GM21529 (cell line): Measurements from ENCODE around the gene STIP1.
"Not testable (repeated sequence)": the region's sequence is repeated elsewhere in the genome, so short reads cannot be mapped to it uniquely, and the experiment has no call there.

Source experiments
- ATAC-seq: cut with Tn5 transposase; IDR thresholded peaks from one replicate; pipeline ENCODE4 v1.9.1; 2021; ENCODE audit not compliant: unreplicated experiment

The STIP1 gene

GRCh38 chr11:64157631-64158394 is 28.2 kb upstream of the STIP1 start:
- ATAC-seq, result no peak

- no peak for ATAC-seq
Observed at GRCh38 chr11:64161037-64161436, 24.9 kb upstream of the STIP1 start.

GRCh38 chr11:64162769-64163168 is 23.2 kb upstream of the STIP1 start:
- ATAC-seq, result not testable (repeated sequence)

GRCh38 chr11:64163951-64164350 is 22.0 kb upstream of the STIP1 start:
- ATAC-seq, result no peak

- ATAC-seq, result no peak
Observed at GRCh38 chr11:64164392-64165312, 21.3 kb upstream of the STIP1 start.

- peak; percentile 23 for ATAC-seq
Observed at GRCh38 chr11:64165481-64165841, 20.5 kb upstream of the STIP1 start.

GRCh38 chr11:64165842-64166635 is 19.9 kb upstream of the STIP1 start, which contains the start of gene MACROD1:
Gene MACROD1, minus strand, starts transcription at chr11:64166113. Its CDS starts 119 bp downstream, at chr11:64165994.
- peak; percentile 84 for ATAC-seq

- ATAC-seq, result no peak
Observed at GRCh38 chr11:64170419-64170818, 15.6 kb upstream of the STIP1 start.

GRCh38 chr11:64173616-64174355 is 12.2 kb upstream of the STIP1 start:
- ATAC-seq, result no peak

- no peak for ATAC-seq
Observed at GRCh38 chr11:64176751-64177150, 9.2 kb upstream of the STIP1 start.

GRCh38 chr11:64178203-64178602 is 7.8 kb upstream of the STIP1 start:
- no peak for ATAC-seq

- ATAC-seq, result no peak
Observed at GRCh38 chr11:64178951-64179639, 6.9 kb upstream of the STIP1 start.

GRCh38 chr11:64180891-64181290 is 5.1 kb upstream of the STIP1 start:
- no peak for ATAC-seq

GRCh38 chr11:64181506-64182411 is 4.2 kb upstream of the STIP1 start:
- no peak for ATAC-seq

- ATAC-seq, result no peak
Observed at GRCh38 chr11:64183890-64184289, 2.1 kb upstream of the STIP1 start.

GRCh38 chr11:64185175-64185692 is 737 bp upstream of the STIP1 start:
- ATAC-seq, result peak; percentile 20

- no peak for ATAC-seq
Observed at GRCh38 chr11:64186492-64187165, 658 bp downstream of the STIP1 start.

GRCh38 chr11:64192434-64192833 is 6.5 kb downstream of the STIP1 start:
- ATAC-seq, result no peak
